Measurements from ENCODE around the gene SRRM1. TPM values are rescaled to one million over a fixed set of nuclear protein-coding genes. Genes with fewer than 3 reads are reported as not detected.

The SRRM1 gene
- polyA plus RNA-seq, 1 experiment, result 50.4 TPM

- ChIA-PET CTCF (interaction anchor here (0.9 to 1.7 kb wide), 5 partner anchors 147 to 482 kb away, joined by 3 to 7 read pairs (median 4); no protein-coding TSS in a partner anchor), POLR2A (interaction anchor here (0.6 to 0.7 kb wide), 9 partner anchors 61 to 925 kb away, joined by 3 to 4 read pairs (median 3); partner anchors contain the start of gene CLIC4)
- DNase-seq (ENCODE audit: low read depth), result peak; percentile 79
- Histone ChIP-seq H3K4me3 (ENCODE audit: low read depth, low read length) (no peak overlapping the region), H3K27me3 (ENCODE audit: control insufficient read depth, insufficient read depth, low read length) (no peaks in the 10 kb centered on the region), H3K36me3 (ENCODE audit: control insufficient read depth, insufficient read depth, low read length) (no peaks in the 10 kb centered on the region)
- TF ChIP-seq CTCF (IDR thresholded peaks at IDR 0.05; ENCODE audit: insufficient read depth, low read depth, low read length), result no peak
Observed at GRCh38 chr1:24683713-24684162, 40.6 kb downstream of the SRRM1 start.

GRCh38 chr1:24688033-24688432 lies 44.9 kb downstream of the SRRM1 start:
- DNase-seq (ENCODE audit: low read depth), result no peak
- CTCF ChIA-PET, result interaction anchor here (0.6 to 5.0 kb wide), 48 partner anchors 10 to 210 kb away, joined by 3 to 70 read pairs (median 5); partner anchors contain the start of gene CLIC4
- Histone ChIP-seq H3K36me3 (ENCODE audit: control insufficient read depth, insufficient read depth, low read length) (no peaks in the 10 kb centered on the region), H3K4me3 (ENCODE audit: low read depth, low read length) (no peak overlapping the region), H3K27me3 (ENCODE audit: control insufficient read depth, insufficient read depth, low read length) (no peaks in the 10 kb centered on the region)
- no peak for TF ChIP-seq CTCF (IDR thresholded peaks at IDR 0.05; ENCODE audit: insufficient read depth, low read depth, low read length)
- POLR2A ChIA-PET, result interaction anchor here (1.1 kb wide), 1 partner anchor 57 kb away, joined by 3 read pairs; the partner anchor contains the start of gene CLIC4

GRCh38 chr1:24688621-24689195 lies 45.6 kb downstream of the SRRM1 start:
- POLR2A ChIA-PET, result interaction anchor here (1.1 kb wide), 1 partner anchor 56 kb away, joined by 3 read pairs; the partner anchor contains the start of gene CLIC4
- no peaks in the 10 kb centered on the region for H3K27me3 ChIP-seq (ENCODE audit: control insufficient read depth, insufficient read depth, low read length)
- H3K4me3 ChIP-seq (ENCODE audit: low read depth, low read length), result no peak overlapping the region
- peak; percentile 96 for TF ChIP-seq CTCF (IDR thresholded peaks at IDR 0.05; ENCODE audit: insufficient read depth, low read depth, low read length)
- no peak for DNase-seq (ENCODE audit: low read depth)
- no peaks in the 10 kb centered on the region for H3K36me3 ChIP-seq (ENCODE audit: control insufficient read depth, insufficient read depth, low read length)
- CTCF ChIA-PET, result interaction anchor here (0.6 to 5.0 kb wide), 51 partner anchors 9 to 209 kb away, joined by 3 to 70 read pairs (median 5); partner anchors contain the start of gene CLIC4

GRCh38 chr1:24691051-24691450 lies 47.9 kb downstream of the SRRM1 start:
- no peaks in the 10 kb centered on the region for H3K27me3 ChIP-seq (ENCODE audit: control insufficient read depth, insufficient read depth, low read length)
- H3K36me3 ChIP-seq (ENCODE audit: control insufficient read depth, insufficient read depth, low read length), result no peaks in the 10 kb centered on the region
- TF ChIP-seq CTCF (IDR thresholded peaks at IDR 0.05; ENCODE audit: insufficient read depth, low read depth, low read length), result no peak
- no peak for DNase-seq (ENCODE audit: low read depth)
- POLR2A ChIA-PET, result interaction anchor here (1.1 kb wide), 1 partner anchor 54 kb away, joined by 4 read pairs; the partner anchor contains the start of gene CLIC4
- no peak overlapping the region for H3K4me3 ChIP-seq (ENCODE audit: low read depth, low read length)
- CTCF ChIA-PET, result interaction anchor here (1.0 to 1.8 kb wide), 6 partner anchors 14 to 157 kb away, joined by 3 to 6 read pairs (median 4); no protein-coding TSS in a partner anchor

- ChIA-PET POLR2A (no interaction called here), CTCF (interaction anchor here (1.1 kb wide), 3 partner anchors 138 to 144 kb away, joined by 3 to 5 read pairs (median 3); no protein-coding TSS in a partner anchor)
- Histone ChIP-seq H3K4me3 (ENCODE audit: low read depth, low read length) (no peak overlapping the region), H3K27me3 (ENCODE audit: control insufficient read depth, insufficient read depth, low read length) (no peaks in the 10 kb centered on the region), H3K36me3 (ENCODE audit: control insufficient read depth, insufficient read depth, low read length) (no peaks in the 10 kb centered on the region)
- TF ChIP-seq CTCF (IDR thresholded peaks at IDR 0.05; ENCODE audit: insufficient read depth, low read depth, low read length), result no peak
- no peak for DNase-seq (ENCODE audit: low read depth)
Observed at GRCh38 chr1:24692351-24692980, 49.4 kb downstream of the SRRM1 start.

Measured in BJ (cell line).